IPS-NIHi7 (cell line): ENCODE results near the gene SARDH.

Source experiments
- DNase-seq: peaks from one replicate; pipeline ENCODE4 v3.0.0; 2012; ENCODE audit warnings: mixed read lengths; ENCODE audit errors: extremely low spot score

SARDH gene

GRCh38 chr9:133734590-133735414, 3.4 kb downstream of the SARDH start:
- DNase-seq = peak; percentile 54

- no peak for DNase-seq
Measured at GRCh38 chr9:133733796-133734533, 4.2 kb downstream of the SARDH start.

- no peak for DNase-seq
Measured at GRCh38 chr9:133733421-133733795, 4.7 kb downstream of the SARDH start.

- no peak for DNase-seq
Measured at GRCh38 chr9:133732639-133733408, 5.3 kb downstream of the SARDH start.

- peak; percentile 94 for DNase-seq
Measured at GRCh38 chr9:133731876-133732638, 6.1 kb downstream of the SARDH start.

GRCh38 chr9:133730994-133731715, 7.0 kb downstream of the SARDH start:
- no peak for DNase-seq

- no peak for DNase-seq
Measured at GRCh38 chr9:133729617-133730281, 8.4 kb downstream of the SARDH start.

- no peak for DNase-seq
Measured at GRCh38 chr9:133728856-133729616, 9.1 kb downstream of the SARDH start.

GRCh38 chr9:133727876-133728441, 10.2 kb downstream of the SARDH start:
- DNase-seq = no peak

GRCh38 chr9:133727277-133727875, 10.8 kb downstream of the SARDH start:
- no peak for DNase-seq

GRCh38 chr9:133726401-133727276, 11.5 kb downstream of the SARDH start:
- peak; percentile 79 for DNase-seq

- DNase-seq = no peak
Measured at GRCh38 chr9:133725886-133726285, 12.3 kb downstream of the SARDH start.

GRCh38 chr9:133718563-133719315, 19.4 kb downstream of the SARDH start:
- no peak for DNase-seq

GRCh38 chr9:133717113-133718031, 20.8 kb downstream of the SARDH start:
- DNase-seq = no peak

- DNase-seq = no peak
Measured at GRCh38 chr9:133716564-133717112, 21.5 kb downstream of the SARDH start.
